GM19452 (cell line): ENCODE data around the gene TBC1D17.
A peak's percentile ranks its signal among the peaks of the same experiment; 100 is the strongest.

Experiments used
- ATAC-seq: cut with Tn5 transposase; IDR thresholded peaks from one replicate; pipeline ENCODE4 v1.9.1; 2021; ENCODE audit not compliant: unreplicated experiment

Gene TBC1D17

DNA sequence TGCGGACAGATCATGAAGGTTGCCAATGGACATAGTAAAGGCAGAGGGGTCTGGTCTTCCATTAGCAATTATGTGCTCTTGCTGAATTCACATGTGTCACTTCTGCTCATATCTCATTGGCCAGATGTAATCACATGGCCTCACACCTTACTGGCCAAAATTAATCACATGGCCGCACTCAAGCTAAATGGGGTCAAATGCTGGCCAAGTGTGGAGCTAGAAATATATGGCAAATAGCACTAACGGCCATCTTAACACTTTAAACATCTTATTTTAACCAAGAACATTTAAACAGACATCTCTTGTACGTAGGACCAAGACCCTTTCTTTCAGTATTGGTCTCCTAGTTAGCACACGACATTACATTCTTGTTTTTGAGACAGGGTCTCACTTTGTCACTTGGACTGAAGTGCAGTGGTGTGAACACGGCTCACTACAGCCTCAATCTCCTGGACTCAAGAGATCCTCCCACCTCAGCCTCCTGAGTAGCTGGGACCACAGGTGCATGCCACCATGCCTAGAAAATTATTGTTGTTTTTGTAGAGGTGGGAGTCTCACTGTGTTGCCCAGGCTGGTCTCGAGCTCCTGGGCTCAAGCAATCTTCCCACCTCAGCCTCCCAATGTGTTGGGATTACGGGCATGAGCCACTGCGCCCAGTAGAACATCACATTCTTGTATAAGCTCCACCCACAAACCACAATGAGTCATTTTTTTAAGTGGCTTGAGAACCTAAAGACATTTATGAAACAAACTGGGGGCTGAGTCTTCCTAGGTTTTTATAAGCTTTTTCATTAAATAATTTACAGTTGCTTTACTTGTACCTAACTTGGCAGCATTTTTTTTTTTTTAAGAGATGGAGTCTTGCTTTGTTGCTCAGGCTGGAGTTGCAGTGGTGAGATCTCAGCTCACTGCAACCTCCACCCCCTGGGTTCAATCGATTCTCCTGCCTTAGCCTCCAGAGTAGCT is 29.5 kb upstream of the TBC1D17 start:
- ATAC-seq, result no peak

GRCh38 chr19:49848938-49849337 is 28.6 kb upstream of the TBC1D17 start:
- ATAC-seq, result no peak

DNA sequence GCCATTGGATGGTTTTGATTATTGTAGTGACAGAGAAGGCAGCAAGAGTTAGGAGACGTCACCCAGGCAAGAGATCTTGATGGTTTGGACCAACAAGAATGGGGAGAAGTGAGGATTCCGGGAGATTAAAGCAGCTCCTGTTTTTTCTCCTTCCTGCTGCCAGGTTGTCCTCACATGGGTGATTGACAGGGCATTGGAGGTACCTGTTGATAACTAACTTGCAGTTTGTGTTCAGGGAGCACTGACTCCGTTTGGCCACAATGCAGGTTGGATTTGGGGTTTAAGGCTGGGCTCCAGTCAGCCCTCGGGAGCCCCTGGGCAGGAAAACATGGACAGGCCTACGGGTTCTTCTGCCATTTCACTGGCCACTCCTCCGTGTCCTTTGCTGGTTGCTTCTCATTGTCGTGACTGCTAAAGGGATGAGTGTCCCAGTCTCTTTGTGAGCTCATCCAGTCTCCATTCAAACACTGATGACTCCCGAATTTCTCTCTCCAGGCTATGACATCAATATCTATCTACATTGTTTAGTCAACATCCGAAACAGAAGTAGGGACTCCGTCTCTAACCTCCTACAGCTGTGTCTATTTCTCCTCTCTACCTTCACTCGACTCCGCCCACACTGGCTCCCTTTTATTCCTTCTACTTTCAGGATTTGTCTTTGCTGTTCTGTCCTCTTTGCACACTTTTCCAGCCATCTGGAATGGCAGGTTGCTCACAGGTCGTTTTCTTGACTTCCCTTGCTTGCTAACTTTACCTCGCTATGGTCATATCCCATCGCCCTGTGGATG is 27.9 kb upstream of the TBC1D17 start:
- ATAC-seq, result no peak

GRCh38 chr19:49850221-49850486 is 27.3 kb upstream of the TBC1D17 start:
- ATAC-seq, result no peak

- peak; percentile 76 for ATAC-seq
These were observed 26.8 kb upstream of the TBC1D17 start, which contains the start of gene PTOV1 for GRCh38 chr19:49850487-49851342. PTOV1 (plus strand) TSS chr19:49851159.

DNA sequence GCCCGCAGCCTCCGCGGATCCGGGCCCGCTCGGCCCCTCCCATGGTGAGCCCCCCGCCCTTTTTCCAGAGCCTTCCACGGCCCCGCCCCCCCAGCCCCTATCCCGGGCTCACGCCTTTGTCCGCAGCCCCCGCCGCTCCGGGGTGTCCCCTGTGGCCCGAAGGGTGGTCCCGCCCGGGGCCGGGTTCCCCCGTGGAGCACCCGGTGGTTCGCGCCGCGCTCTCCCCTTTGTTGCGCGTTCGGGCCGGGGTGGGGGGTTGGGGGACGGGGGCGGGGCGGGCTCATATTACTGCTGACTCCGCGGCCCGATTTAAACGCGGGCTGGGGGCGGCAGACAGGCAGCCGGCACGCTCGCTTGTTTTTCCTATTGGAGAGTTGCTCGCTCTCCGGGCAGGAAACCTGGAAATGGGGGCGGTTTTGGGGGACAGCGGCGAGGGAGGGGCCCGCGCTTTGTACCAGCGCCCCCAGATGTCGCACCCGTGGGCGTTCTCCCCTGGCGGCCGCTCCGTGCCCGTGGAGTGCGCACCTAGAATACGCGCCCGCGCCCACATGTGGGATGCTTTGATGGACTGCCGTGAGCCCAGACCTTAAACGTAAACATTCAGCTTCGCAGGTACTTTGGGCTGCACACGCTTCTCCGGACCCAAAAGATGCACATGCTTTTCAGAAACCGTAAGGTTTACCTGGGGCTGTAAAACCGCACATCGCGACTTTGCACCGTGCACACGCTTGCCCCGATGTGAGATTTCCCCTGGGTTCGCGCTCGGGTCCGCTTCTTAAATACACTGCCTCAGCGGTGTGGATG is 25.8 kb upstream of the TBC1D17 start:
- no peak for ATAC-seq

- no peak for ATAC-seq
These were observed 24.8 kb upstream of the TBC1D17 start for GRCh38 chr19:49852631-49853126.

DNA sequence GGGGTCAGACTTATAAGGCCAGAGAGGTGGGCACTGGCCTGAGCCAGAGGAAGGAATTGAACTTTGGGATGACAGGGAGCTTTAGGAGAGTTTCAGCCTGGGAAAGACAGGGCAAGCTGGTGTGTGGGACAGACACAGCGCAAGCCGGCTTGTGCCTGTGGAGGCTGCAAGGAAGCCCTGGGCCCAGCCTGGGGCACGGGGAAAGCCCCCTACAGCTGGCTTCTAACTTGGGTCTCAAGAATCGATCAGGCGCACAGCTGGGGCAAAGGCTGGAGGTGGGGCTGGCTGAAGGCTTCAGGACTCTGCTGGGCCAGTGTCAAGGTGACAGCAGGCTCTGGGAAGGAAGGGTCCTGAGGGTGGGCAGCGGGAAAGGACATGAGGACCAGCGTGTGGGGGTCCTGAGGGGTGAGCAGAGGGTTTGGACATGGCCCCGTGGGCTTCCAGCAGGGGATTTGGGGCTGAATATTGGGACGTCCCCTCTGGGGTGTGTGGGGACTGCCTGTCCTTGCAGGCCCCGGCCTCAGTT is 23.6 kb upstream of the TBC1D17 start:
- no peak for ATAC-seq

DNA sequence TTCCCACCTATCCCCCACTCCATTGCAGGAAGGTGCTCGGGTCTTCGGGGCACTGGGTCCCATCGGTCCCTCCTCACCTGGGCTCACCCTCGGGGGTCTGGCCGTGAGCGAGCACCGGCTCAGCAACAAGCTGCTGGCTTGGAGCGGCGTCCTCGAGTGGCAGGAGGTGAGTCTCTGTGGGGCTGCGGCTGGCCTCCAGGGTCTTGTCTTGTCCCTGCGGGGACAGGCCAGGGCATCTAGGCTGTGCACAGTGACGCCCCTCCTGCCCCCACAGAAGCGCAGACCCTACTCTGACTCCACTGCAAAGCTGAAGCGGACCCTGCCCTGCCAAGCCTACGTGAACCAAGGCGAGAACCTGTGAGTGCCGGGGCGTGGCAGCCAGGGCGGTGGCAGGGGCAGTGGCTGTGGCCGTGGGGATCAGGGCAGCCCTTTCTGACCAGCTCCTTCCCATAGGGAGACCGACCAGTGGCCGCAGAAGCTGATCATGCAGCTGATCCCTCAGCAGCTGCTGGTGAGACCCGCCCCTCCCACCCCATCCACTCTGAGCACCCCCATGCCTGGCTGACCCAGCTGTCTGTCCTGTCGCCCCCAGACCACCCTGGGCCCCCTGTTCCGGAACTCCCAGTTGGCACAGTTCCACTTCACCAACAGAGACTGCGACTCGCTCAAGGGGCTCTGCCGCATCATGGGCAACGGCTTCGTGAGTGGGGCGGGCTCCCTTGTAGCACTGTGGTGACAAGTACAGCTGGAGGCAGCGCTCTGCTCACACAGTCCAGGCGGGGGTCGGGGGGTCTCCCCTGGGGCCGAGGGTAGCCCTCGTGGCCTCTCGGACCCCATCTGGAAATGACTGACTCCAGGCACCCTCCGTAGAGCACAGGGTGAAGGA is 22.9 kb upstream of the TBC1D17 start:
- no peak for ATAC-seq

- no peak for ATAC-seq
These were observed 22.2 kb upstream of the TBC1D17 start for GRCh38 chr19:49855277-49855675.

DNA sequence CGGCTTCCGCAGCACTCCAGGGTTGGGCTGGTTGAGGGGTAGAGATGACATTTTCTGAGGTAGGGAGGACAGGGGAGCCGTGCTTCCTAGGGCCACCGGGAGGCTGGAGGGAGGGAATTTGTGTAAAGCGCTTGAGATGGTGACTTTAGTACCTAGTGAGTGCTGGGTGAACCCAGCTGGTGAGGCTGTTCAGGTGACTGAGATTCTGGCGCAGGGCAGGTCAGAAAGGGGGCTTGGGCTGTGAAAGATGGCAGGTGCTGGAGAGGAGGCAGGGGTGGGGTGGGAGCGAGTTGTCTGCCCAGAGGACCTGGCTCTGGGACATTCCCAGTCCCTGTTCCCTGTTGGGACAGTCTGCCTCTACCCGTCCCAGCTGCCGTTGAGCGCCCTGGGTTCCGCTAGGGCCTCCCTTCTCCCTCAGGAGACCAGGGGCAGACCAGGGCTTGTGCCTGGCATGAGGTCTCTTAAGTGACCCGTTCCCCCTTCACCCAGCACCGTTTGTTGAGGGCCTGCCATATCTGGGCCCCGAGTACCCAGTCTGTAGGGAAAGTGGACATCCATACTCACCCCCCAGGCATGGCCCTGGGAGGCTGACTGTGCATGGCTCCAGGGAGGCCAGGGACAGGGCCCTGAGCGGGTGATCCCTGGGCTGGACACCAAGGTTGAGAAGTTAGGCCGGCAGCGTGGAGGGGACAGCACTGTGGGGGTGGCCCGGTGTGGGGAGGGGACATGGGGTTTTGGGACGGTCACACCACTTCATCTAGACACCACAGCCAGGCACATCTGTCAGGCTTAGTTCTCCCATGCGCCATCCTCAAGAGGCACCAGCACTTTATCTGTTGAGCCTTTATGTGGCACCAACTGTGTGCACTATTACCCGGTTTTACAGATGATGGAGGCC is 21.6 kb upstream of the TBC1D17 start:
- ATAC-seq, result no peak

DNA sequence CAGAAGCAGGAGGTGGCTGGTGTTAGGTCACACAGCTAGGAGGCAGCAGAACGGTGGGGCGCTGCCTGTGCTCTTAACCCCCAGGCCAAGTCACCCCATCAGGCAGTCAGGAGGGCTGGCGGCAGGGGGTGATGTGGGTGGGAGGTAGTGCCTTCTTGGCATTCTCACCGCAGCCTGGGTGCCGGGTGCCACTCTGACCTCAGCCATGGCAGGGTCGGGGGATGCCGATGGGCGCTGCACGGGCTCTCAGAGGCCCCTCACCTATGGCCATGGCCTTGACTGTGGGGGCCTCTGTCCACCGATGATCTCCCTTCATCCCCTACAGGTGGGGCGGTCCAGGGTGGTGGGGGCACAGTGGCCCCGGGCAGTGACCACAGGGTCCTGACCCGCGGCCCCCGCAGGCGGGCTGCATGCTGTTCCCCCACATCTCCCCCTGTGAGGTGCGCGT is 20.9 kb upstream of the TBC1D17 start:
- ATAC-seq, result no peak

GRCh38 chr19:49857061-49857837 is 20.3 kb upstream of the TBC1D17 start:
- ATAC-seq, result no peak

DNA sequence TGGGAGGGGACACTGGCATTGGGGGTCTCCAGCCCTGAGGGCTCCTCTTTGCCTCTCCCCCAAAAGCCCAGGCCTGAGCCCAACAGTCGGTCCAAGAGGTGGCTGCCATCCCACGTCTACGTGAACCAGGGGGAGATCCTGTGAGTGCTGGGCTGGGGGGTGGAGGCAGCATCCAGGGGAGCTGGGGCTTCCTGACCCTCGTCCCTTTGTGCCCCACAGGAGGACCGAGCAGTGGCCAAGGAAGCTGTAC is 19.7 kb upstream of the TBC1D17 start:
- ATAC-seq, result no peak

GRCh38 chr19:49858088-49858985 is 19.2 kb upstream of the TBC1D17 start:
- ATAC-seq, result no peak

DNA sequence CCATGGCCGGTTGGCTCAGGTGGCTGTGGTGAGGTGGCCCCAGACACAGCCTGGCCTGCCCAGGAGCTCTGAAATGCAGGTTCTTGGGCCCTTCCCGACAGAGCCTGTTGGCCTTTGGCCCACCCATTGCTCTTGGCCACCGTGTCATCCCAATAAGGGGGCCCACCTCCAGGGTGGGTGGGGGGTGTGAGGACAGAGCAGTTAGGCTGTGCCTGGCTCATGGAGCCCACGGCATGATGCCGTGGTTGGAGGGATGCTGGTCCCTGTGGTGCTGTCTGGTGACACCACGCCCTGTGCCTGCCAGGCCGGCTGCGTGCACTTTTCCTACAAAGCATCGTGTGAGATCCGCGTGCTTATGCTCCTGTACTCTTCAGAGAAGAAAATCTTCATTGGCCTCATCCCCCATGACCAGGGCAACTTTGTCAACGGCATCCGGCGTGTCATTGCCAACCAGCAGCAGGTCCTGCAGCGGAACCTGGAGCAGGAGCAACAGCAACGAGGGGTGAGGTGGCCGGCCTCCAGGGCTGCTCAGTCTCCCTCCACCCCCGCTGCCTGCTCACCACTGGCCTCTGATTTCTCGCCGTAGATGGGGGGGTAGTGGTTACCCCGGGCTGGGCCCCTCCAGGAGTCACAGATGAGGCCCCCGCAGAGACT is 17.7 kb upstream of the TBC1D17 start:
- no peak for ATAC-seq
